ENCODE results near the gene TOX3.

TOX3 gene

DNA sequence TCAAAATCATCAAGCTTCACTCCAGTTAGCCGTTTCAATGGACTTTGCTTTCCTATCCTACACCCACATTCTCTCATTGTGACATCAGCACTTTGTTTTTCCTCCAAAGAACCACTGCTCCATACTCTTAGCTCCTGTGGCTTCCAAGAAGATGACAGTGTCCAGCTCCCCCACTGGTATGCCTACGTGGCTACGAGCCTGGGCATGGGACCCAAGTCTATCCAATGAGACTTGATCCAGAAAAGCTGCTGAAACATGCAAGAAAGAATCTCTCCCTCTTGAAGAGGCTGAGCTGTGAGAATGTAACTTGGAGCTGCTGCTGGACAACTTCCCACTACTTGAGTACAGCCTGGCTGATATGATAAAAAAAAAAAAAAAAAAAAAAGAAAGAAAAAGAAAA is 9.4 kb downstream of the TOX3 start:
- no peak for DNase-seq (ENCODE audit: low read depth, low spot score)

DNA sequence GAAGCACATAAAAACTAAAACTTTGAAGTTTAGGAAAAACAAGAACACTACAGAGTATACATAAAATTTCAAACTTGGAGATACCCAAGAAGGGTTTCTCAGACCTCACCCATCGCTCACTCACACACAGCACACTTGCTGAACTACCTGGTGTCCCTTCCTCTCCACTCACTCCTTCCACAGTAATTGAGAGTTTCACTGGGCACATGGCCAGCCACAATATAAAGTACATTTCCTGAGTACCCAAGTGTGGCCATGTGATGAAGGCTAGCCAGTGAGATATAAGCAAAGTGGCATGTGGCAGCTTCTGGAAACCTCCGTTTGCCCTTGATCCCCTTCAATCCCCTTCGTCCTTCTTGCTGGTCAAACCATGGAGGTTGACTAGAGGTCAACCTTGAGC is 11.9 kb downstream of the TOX3 start:
- no peak for DNase-seq (ENCODE audit: low read depth, low spot score)

DNA sequence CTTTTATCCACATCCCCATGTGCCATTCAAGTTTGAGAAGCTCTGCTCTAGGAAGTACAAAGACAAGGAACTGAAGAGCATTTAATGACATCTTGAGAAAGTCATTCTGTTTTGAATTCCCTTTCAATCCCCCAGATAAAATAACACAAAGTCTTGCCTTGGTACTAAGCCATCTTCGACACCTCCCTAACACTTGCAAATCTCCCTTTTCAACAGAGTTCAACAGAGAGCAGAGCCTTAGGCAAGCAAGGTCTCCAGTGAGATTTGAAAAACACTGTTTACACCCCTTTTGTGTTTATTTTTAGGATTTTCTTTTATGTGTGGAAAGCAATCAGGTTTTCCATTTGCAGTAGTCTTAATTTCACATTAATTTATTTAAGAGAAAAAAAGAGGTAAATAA is 13.6 kb downstream of the TOX3 start:
- DNase-seq (ENCODE audit: low read depth, low spot score), result no peak

DNA sequence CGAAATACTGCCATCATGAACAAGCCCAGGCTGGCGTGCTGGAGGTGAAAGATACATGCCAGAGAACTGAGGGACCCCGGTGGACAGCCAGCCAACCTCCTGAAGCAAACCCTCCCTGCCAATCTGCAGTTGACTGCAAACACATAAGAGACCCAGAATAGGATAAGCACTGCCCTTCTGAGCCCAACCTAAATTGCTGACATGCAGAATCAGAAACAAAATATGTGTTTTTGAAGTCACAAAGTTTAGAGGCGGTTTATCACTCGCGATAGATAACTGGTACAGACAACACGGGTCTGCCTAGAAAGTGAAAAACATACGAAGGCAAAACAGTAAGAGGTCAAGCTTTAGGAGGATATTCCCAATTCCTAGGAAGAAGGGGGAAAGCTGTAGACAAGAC is 14.6 kb downstream of the TOX3 start:
- no peak for DNase-seq (ENCODE audit: low read depth, low spot score)

DNA sequence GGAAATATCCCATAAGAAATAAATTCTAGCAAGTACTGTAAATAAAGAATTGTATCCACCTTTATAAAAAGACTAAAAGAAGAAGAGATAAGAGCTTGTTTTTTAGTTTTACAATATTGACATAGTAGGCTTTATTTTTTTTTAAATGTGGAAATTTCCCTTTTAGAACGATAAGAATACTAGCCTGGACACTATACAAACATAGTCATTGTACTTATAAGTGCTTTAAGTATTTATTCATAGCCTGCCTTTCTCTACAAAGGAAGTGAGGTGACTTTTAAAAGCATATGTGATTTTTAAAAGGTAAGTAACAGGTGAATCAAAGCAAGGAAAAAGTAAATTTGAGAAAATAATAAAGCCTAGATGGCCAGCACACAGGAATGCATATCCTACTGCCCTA is 17.7 kb downstream of the TOX3 start:
- DNase-seq (ENCODE audit: low read depth, low spot score), result no peak

DNA sequence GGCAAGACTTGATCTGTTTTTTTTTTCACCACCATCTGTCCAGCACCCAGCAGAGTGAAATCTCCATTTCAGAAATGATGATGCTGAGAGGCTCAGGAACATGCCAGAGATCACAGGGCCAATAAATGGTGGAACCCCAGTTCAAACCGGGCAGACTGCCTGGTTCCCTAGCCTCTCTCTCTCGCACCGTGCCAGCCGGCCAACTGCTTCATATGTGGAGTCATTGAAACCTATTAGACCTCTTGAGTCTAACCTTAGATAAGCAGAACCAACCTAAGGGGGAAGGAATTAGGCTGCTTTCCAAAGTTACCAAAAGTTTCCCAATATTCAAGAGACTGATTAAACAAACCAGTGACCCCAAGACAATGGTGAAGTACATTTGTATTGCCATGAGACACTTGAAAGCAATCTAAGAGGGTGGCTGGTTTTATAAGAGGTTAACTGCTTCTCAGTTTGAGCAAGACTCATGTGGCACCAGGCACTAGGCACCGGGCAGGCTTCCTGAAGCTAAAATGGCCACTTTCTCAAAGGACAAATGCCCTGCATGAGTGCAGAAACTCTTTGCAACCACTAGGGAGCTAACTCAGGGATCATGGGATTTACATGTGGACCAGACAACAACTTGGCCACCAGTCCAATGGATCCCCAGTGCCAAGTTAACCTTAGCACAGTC is 18.4 kb downstream of the TOX3 start:
- no peak for DNase-seq (ENCODE audit: low read depth, low spot score)

DNA sequence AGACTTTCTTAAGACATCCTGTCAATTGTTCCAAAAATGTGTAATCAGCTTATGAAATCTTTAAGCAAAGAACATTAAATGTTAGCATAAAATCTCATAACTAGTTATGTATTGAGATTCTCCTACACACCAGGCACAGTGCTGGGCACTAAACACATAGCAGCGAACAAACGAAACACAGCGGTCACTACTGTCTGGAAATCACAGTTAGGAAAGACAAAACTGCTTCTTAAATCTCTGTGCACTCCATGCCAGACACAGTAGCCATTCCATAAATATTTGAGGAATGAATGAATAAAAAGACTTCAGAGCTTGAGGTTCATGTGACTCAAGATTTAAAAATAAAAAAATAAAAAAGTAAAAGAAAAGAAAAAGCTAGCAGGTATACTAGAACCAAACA is 20.1 kb downstream of the TOX3 start:
- DNase-seq (ENCODE audit: low read depth, low spot score), result no peak

DNA sequence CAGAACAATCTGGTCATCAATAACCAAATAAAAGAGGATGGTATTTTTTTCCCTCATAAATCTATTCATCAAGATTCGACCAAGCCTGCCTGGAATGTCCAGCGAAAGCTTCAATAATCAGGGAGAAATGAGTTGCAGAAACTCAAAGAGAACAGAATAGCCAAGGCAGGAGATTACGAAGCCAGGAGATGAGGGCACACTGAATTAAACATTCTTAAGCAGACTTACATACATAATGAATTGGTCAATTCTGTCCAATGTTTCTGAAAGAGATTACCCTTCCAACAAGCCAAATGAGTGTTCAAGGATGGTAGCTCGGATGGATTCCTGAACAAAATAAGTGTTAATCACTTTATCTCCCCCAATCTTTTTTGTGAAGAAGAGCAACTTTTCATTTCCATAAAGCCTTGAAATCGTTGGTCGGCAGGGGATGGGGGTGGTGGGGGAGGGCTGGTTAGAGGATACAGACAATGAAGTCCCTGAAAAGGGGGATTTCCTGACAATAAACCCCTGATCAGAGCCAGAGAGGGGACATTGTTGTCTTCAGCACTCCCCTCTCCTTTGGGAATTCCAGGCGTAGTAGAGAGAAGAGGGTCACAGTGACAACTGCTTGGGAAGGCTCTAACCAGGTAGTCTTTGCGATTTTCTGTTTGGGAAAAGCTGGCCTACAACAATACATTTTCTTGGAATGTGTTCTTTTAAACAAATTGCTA is 20.7 kb downstream of the TOX3 start:
- DNase-seq (ENCODE audit: low read depth, low spot score), result no peak

DNA sequence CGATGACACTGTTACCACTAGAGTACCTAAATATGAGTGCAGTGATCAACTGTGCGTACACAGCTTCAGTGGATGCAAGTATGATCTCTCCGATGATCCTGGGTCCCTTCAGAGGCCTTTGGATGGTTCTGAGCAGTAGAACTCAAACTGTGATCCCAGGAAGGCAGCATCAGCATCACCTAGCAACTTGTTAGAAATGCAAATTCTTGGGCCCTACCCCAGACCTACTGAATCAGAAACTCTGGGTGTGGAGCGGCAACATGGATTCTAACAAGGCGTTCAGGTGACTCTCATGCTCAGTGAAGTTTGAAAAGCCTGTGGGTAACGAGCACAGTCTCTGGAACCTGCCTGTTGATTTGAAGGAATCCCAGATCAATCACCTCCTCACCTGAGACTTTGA is 25.4 kb downstream of the TOX3 start:
- no peak for DNase-seq (ENCODE audit: low read depth, low spot score)

DNA sequence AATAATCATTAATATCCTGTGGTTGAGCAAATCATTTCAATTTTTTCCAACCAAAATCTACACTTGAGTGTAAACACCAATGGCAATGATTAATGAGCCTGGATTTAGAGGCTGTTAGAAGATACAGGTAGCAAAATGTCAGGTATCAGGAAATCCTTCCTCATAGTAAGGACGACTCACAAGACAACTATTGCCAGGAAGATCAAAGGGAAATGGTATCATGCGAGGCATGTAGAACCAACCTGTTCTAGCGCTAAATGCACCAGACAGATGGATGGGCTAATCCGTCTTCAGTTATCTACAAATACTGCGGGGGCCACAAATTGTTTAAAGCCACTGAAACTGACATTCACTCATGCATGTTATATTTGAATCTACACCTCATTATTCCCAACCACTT is 28.1 kb downstream of the TOX3 start:
- no peak for DNase-seq (ENCODE audit: low read depth, low spot score)

DNA sequence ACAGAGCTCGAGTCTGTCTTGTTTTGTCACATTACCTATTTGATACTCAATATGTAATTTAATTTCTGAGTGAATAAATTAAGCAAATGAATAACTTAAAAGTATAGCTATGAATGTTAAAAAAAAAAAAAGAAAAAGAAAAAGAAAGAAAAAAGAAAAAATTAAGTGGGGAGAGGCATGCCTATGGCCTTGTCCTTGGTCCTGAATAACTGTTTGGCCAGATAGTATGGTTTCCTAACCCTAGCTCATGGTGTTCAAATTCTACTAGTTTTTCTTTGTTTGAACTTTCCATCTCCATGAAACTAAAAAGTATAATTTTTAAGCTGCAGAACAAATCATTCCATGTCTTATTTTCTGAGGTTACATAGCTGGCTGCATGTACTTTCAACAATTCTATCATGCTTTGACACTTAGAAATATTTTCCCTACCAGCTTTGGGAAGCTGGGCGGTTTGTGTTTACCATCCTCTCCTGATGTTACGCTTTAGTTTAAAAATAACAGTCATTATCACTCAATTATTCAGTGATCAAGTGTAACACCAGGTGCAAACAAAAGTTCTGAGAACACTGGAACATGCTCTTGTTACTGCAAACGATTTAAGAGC is 31.8 kb downstream of the TOX3 start:
- DNase-seq (ENCODE audit: low read depth, low spot score), result no peak

DNA sequence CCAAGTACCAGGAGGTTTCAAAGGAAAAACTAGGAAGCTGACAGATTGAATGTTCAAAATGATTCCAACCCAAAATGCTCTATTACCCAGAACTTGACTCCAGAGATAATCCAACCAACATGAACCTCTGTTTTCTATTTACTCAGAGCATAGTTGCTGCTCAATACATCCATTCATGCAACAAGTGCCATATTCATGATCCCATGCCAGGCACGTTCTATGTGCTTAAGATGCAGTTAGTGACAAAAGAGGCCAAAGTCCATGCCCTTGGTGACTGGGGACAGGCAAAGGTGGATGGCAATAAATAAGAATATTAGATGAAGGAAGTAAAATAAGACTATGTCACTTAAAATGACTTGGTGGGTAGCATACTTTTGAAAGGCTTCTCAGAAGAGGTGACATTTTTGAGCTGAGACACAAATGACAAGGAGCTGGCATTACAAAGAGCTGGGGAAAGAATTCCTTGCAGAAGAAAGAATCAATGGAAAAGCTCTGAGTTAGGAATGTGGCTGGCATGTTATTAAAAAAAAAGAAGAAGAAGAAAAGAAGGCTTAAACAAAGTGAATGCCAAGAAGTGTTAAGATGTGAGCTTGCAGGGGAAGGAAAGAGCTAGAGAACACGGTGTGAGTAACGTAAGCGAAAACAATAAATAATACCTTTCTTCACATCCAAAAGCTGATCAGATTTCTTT is 34.5 kb downstream of the TOX3 start:
- no peak for DNase-seq (ENCODE audit: low read depth, low spot score)

DNA sequence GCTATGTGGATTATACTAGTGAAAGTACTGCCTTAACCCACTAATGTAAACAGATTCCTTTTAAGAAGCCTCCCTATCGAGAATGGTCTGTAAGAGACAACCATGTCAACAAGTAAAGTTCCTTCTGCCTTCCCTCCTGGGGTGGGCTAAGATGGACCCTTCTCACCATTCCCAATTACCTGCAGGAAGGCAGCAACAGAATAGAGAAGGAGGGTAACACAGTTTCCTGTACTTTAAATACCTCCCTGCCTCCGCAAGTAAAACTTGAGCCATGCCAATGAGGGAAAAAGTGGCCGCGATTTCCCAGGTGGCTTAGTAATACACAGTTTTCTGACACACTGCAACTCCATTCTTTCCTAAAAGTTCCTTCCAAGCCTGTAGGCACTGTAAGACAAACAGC is 45.2 kb downstream of the TOX3 start:
- no peak for DNase-seq (ENCODE audit: low read depth, low spot score)

DNA sequence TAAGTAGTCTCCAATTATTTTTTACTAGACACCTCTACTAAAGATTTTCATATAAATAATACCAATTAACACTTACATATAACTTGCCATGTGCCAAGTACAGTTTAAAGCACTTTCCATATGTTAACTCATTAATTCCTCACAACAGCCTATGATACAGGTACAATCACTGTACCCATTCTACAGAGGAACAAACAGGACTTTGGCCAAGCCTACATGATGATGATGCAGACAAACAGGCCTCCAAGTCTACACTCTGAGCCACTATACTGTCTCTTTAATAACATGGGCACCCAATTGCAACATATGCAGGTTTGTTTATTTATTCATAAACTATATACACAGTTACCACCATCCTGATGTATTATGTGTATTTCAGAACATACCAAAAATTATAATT is 46.0 kb downstream of the TOX3 start:
- DNase-seq (ENCODE audit: low read depth, low spot score), result no peak

DNA sequence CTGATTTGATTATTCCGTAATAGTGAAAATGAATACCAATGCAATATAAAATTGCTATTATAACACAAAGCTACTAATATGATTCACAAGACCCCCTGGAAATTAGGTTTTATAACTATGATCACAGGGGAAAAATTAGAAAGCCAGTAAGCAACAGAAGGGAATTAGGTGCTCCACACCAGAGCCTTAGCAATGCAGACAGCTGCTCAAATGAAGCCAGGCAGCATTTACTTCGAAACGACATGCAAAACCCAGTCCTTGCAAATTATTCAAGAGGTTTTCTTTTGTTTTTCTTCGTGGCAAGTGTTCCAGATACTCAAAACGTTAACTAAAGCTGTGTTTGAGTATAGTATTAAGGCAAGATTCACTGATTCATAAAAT is 47.9 kb downstream of the TOX3 start:
- no peak for DNase-seq (ENCODE audit: low read depth, low spot score)

DNA sequence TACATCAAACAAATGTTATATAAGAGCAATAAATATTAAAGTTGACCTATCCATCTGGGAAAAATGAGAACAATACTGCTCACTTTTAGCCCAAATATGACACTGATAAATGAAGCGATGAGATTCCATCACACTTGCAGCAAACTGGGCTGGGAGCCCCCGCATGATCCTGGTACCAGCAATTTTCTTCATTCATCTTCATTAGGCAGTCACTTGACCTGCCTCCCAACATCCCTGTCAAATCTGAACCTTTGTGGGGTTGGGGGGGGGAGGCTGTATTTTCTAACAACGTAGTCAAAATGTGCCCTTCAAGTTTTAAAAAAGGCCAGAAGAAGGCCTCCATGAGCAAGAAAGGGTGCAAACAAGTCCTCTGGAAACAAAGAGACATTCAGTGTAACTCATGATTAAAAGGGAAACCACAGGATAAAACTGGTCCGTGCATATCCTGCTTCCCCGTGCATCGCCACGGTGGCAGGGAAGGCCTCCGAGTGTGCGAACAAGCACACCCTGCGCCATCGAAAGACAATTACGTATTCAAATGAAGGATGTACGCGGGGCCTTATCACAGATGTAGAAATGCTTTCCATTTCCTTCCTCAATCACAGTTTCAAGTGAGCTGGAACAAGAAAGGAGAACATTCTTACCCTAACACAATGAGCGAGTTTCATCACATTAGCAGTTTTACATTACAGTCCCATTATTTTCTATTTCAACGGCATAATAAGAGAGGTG is 48.4 kb downstream of the TOX3 start:
- DNase-seq (ENCODE audit: low read depth, low spot score), result no peak

DNA sequence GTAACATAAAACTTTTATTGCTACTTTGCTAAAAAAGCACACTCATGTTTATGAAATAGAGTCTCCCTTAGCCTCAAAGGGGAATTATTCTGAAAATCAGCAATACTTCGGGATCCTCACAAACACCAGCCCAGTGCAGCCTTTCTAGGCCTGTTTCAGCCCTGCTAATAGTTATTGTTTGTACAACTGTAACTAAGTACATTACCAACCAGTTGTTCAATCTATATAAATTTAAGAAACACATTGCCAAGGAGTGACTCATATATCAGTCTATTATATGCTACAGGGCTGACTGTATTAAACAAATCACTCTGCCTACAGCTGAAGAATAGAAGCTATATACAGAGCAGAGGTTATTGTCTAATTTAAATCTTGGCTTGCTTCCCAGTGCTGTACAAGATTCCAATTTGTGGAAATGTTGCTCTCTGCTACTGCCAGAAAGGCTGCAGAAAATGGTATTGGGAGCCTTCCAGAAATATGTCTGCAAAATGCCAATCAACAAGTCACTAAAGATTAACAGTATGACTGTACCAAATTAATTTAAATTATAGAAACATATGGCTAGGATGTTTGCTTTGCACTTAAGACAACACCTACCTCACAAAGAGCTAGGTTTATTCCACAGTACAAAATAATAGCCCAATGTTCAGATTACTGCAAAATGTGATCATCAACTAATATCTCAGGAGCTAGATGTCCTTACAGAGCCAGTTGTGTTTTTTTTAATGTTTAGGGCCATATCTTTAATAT is 49.7 kb downstream of the TOX3 start:
- DNase-seq (ENCODE audit: low read depth, low spot score), result no peak

DNA sequence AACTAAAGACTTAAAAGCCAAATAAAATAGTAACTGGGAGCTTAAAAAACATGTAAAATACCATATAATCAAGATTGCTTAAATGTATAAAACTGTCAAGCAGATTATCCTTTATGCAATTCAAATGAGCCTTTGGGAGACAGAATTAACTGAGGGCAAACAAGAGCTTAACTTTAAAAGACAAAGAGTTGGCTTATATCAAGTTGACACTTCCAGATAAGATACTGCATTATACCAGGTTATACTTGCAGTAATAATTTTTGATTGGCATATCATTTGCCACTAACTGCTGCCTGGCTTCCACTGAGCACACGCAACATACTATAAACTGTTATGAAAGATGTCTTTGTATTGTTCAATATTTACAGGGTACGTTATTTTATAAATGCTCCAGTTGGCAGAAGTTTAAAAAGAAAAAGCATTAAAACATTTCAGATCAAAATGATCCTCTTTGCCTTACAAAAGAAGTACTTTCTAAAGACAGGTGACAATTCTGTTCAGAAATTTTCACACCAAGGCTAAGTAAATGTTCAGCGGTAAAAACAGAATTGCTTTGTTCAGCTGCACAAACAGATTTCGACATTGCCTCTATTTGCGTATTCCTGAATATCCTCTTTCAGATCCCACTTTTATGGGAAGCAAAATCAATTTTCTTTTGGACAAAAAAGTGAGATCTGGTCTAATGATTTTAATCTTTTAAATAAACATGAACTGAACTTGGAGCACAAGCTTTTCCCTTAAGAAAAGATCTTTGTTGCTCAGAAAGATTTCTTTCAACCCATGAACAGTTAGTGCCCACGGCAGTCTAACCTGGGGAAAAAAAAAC is 50.7 kb downstream of the TOX3 start:
- DNase-seq (ENCODE audit: low read depth, low spot score), result no peak

DNA sequence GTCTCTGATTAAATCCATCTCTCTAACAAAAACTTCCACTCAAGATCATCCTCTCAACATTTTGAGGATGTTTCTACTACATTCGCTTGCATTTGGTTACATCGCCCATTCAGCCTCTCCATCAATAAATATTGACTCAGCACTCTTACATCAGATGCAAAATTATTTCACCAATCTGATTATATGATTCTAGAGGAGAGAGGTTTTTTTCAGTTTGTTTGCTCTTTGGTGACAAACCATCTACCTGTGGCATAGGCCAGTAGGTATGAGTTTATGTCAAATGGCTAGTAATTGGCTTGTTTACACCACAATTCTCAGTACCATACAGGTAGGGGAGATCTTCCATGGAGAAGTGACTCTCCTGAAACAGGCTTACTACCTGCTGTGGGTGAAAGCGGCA is 52.3 kb downstream of the TOX3 start:
- DNase-seq (ENCODE audit: low read depth, low spot score), result no peak

DNA sequence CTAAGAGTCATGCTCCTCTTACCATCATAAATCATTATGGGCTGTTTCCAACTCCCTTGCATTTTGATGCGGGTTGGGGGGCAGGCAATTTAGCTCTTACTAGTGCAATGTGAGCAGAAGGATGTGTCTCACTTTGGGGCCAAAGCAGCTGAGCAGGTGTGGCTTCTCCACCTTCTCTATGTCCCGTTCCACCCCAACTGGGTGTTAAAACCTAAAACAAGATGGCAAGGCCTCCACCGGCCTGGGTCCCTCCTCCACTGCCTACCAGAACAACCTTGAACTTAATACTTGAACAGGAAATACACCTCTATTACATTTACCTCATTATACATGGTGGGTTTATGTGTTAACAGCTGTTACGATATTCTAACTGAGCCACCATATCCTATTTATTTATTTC is 52.8 kb downstream of the TOX3 start:
- DNase-seq (ENCODE audit: low read depth, low spot score), result no peak

All from ELF-1 (cell line).